ENCODE measurements around the gene FCN2.

- TF ChIP-seq POLR2A (IDR thresholded peaks at IDR 0.05; ENCODE audit: low read length) (no peak), GATA1 (IDR thresholded peaks at IDR 0.05; ENCODE audit: low read depth, low read length) (no peak)
These were observed 24.7 kb upstream of the FCN2 start for GRCh38 chr9:134855900-134856377.
